HG03457 (cell line): ENCODE measurements around the gene ITPR1.

Experiments
- ATAC-seq: cut with Tn5 transposase; IDR thresholded peaks from one replicate; pipeline ENCODE4 v1.9.1; 2021; ENCODE audit warnings: moderate number of reproducible peaks; ENCODE audit not compliant: unreplicated experiment

Gene ITPR1

GRCh38 chr3:4678320-4678719 is 185.2 kb downstream of the ITPR1 start:
- no peak for ATAC-seq

DNA sequence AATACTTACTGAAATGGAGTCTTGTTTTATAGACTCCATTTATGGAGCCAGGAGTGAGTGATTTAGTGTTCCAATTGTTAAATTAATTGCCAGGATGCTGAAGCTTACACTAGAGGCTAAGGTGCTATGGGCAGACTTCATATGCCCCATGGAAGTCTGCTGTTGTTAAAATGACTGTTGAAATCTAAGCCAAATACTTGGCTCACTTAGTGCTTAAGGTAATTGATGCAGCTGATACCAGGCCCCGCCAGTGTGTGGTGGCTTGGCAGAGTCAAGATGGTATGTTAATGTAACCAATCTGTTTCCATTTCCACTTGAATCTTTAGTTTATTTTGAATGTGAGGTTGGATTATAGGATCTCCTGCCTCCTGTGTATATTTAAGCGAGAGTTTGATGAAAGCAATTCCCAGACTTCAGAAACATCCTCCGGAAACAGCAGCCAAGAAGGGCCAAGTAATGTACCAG is 187.1 kb downstream of the ITPR1 start:
- no peak for ATAC-seq

- ATAC-seq: no peak
Measured at GRCh38 chr3:4680871-4681300, 187.7 kb downstream of the ITPR1 start.

DNA sequence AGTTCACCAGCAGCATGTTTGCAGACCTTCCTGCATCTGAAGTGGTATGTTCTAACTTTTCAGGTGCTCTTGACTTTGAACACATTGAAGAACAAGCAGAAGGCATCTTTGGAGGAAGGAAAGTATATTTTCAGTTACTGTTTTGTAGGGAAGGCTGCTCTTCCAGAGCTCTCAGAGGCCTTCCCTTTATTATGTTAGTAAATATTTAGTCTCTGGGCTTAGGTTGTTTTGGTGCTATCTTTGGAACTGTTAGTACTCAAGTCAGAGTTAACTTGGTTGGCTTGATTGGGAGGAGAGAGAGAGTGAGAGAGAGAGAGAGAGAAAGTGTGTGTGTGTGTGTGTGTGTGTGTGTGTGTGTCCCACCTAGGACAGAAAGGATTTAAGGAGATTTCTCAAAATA is 188.2 kb downstream of the ITPR1 start:
- no peak for ATAC-seq

GRCh38 chr3:4684117-4684516 is 191.0 kb downstream of the ITPR1 start:
- no peak for ATAC-seq

DNA sequence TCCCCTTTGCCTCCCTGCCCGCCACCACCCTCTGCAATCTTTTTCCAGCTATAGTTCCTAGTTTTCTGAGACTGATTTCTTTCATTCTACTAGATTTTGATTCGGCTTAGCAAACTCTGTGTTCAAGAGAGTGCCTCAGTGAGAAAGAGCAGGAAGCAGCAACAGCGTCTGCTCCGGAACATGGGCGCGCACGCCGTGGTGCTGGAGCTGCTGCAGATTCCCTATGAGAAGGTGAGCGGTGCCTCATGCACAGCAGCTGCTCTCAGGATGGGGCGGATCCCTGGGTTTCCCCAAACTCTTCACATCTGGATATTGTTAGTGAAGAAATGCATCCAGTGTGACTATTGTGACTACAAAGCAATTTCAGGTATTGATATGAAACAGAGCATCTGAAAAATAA is 191.8 kb downstream of the ITPR1 start:
- ATAC-seq: no peak

GRCh38 chr3:4685673-4686345 is 192.7 kb downstream of the ITPR1 start:
- ATAC-seq: no peak

DNA sequence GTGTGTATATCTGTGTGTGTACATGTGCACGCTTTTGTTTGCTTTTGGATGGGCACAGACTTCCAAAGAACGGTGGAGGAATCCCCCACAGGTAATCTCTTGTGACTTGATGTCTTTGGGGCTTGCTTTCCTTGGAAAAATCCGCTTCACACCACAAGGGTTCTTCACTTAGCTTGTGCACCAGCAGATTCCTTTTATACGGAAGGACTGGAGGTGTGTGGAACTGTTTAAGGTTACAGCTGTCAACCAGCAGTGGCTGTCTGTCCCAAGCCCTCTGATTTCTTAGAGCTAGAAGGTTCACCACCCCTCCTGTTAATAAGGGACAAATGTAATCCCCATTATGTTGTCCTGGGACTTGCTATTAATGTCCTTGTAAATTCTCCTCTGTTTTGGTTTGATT is 193.5 kb downstream of the ITPR1 start:
- no peak for ATAC-seq

DNA sequence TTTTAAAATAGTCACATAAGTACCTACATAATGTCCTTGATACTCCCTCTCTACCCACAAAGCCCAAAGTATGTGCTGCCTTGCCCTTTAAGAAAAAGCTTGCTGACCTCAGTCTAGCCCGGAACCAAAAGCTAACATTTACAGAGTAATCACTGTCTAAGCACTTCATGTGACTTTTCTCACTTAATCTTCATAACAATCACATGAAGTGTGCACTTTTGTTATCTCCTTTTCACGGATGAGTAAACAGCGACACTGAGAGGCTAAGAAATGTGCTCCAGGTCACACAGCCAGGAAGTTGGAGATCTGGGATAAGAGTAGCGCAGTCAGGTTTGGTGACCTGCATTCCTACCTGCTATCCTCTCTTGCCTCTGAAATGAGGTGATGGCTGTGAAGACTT is 194.0 kb downstream of the ITPR1 start:
- no peak for ATAC-seq

DNA sequence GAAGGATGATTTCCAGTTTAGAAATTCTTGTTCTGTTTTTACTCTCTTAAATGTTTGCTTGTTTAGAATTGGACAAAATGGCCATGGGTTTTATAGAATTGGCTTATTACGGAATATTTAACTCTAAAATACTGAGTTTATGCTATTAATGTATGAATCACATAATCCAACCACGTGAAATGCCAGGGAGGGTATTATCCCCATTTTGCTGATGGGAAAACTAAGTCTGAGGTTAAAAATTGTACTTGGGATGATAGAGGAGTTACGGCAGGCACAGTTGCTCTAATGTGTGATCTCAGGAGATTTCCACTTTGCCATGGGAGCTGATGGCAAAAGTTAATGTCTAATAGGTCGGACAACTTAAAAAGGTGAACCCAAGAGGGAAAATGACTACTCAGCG is 194.4 kb downstream of the ITPR1 start:
- no peak for ATAC-seq

GRCh38 chr3:4688411-4688810 is 195.3 kb downstream of the ITPR1 start:
- no peak for ATAC-seq

DNA sequence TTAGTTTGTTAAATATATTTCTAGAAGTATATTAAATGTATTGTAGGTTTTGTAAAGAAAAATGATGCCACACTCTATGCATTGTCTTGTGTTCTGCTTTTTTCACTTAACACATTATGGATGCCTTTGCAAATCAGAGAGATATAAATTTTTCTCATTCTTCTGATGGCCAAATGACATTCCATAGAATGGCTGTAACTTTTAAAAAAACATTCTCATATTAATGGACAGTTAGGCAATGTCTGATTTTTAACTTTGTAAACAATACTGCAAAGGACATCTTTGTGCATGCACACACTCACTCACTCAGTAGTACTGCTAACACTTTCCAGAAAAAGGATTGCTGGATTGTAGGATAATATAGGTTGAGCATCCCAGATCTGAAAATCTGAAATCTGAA is 195.9 kb downstream of the ITPR1 start:
- ATAC-seq: no peak

DNA sequence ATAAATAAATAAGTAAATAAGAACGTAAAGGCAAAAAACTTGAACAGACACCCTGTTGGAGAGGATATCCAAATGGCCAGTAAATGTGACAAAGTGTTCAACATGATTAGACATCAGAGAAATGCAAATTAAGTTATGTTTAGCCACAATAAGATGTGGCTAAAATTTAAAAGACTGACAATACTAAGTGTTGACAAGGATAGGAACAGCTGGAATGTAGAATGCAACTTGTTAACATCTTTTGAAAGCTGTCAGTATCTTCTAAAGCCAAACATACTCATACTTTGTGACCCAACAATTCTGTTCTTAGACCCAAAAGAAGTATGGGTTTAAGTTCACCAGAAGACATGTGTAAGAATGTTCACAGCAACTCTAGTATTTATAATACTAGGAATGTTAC is 197.1 kb downstream of the ITPR1 start:
- ATAC-seq: no peak

- peak; percentile 79 for ATAC-seq
Measured at GRCh38 chr3:4693620-4694019, 200.5 kb downstream of the ITPR1 start.

GRCh38 chr3:4695846-4696245 is 202.7 kb downstream of the ITPR1 start:
- ATAC-seq: no peak

DNA sequence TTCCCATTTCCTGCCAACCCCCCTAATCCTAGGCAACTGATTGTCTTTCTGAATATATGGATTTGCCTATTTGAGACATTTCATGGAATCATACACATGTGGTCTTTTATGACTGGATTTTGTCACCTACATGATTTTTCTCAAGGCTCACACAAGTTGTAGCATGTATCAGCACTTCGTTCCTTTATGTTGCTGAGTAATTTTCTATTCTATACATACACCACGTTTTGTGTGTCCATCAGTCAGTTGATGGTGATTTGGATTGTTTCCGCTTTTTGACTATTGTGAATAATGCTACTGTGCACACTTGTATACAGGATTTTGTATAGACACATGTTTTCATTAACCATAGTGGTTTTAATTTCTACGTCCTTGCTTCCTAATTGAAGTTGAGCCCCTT is 203.1 kb downstream of the ITPR1 start:
- ATAC-seq: no peak

DNA sequence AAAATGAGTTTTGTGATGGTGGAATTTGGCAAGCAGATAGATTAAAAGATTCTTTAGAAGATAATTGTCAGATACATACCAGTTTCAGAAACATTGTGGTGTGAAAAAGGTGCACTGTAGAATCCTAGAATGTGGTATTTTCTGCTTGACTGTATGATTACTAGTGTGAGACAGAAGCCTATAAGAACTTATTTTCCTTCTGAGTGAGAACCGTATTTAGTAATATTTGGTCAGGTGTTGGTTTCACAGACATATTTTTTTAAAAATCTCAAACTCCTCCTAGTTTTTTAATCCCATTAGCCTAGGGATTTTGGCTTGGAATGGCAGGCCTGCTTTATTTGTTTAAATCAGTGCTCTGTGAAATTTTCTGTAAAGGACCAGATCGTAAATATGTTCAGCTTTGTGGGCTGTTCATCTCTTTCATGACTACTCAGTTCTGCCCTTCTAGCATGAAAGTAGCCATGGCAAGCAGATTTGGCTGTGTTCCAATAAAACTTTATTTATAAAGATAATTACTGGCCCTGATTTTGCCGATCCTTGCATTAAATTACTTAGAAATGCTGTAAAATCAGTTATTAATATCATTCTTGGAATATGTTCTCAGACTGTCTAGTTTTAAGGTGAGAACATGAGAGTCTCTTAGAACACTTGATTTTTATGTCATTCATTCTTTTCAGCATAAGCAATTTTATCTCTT is 205.1 kb downstream of the ITPR1 start:
- ATAC-seq: no peak

- no peak for ATAC-seq
Measured at GRCh38 chr3:4703054-4703480, 209.9 kb downstream of the ITPR1 start.

- ATAC-seq: no peak
Measured at GRCh38 chr3:4704552-4704951, 211.4 kb downstream of the ITPR1 start.

GRCh38 chr3:4707324-4707723 is 214.2 kb downstream of the ITPR1 start:
- no peak for ATAC-seq

DNA sequence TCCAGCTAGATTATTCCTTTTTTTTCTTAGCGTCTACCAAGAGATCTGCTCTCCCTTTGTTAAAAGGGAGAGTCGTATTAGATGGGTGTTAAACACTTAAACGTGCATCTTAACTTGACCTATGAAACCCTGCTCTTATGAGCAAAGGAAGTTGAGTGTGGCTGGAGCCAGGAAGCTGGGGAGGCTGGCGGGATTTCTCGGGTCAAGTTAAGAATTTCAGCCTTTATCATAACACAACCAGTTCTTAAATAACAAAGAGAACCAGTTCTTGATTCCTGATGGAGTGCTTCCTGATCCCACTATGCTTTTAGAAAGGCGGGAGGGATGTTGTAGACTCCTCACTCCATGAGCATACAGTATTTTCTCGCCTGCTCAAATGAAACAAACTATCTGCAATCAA is 215.1 kb downstream of the ITPR1 start:
- ATAC-seq: no peak

DNA sequence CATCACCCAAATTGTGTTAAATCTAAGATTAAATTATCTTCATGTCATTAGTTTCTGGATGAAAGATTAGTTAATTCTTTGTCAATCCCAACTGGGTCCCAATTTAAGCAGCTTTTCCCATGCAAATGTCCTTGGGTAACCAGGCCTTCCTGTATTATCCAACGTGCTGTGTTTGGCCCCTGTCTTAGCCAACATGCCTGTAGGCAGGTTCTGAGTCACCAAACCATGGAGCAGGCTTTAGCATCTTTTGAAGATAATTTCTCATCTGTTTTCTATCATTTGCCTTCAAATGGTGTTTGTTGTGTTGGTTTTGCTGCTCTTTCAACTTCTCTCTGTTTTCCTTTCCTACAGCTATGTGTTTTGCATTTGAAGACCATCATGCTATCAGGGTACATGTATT is 216.2 kb downstream of the ITPR1 start:
- ATAC-seq: no peak

GRCh38 chr3:4710191-4710590 is 217.0 kb downstream of the ITPR1 start:
- no peak for ATAC-seq
